HCT116 (cell line): Measurements from ENCODE around the gene KRTAP12-1. TPM values are rescaled to one million over a fixed set of nuclear protein-coding genes. Genes with fewer than 3 reads are reported as not detected.
"Not testable (repeated sequence)": the region's sequence is repeated elsewhere in the genome, so short reads cannot be mapped to it uniquely, and the experiment has no call there.

ENCODE experiments used
- ATAC-seq: fragments of 200-7000 bp; cut with Tn5 transposase; 2 replicates; pipeline ENCODE4 v1.9.1; 2020; ENCODE audit warnings: mild to moderate bottlenecking, moderate library complexity
- BruUV-seq: library from RNA; stranded (reverse); fragments of 400-500 nt; replicated peaks from 2 replicates; lab custom pipeline; 2021; lab: Mats Ljungman, UMichigan
- CTCF ChIA-PET: fragments of 300-600 bp; sonication (Branson Sonifier 250); formaldehyde crosslinking; loops from one replicate; lab custom pipeline; 2021; ENCODE audit warnings: antibody characterized with exemption; lab: Charles Lee
- POLR2A ChIA-PET: fragments of 300-600, 350-600 bp; sonication (Branson Sonifier 250); formaldehyde crosslinking; loops from one replicate; lab custom pipeline; 2021; ENCODE audit warnings: antibody characterized with exemption; lab: Charles Lee
- RAD21 ChIA-PET, 2 experiments: fragments of 300-600 bp; sonication (Branson Sonifier 250); formaldehyde crosslinking; loops; one replicate each; lab custom pipeline; 2023; ENCODE audit warnings: low total read pairs in 2 of 2; ENCODE audit not compliant: uncharacterized antibody in 2 of 2, unreplicated experiment in 2 of 2, low non-redundant PET in 1 of 2; lab: Charles Lee
- DNase-seq: peaks from one replicate; pipeline ENCODE4 v3.0.0-alpha.2; 2010; ENCODE audit warnings: low read depth, low spot score
- H2AFZ ChIP-seq: fragments of 200-600 bp; shearing (Covaris generic), sonication (generic); 2 replicates; pipeline ENCODE4 v1.6.1; 2017; ENCODE audit warnings: low read depth, mixed run types, mixed read lengths, antibody characterized with exemption, low read length; ENCODE audit not compliant: poor library complexity, severe bottlenecking
- H3K27ac ChIP-seq: 2 replicates; pipeline ENCODE4 v1.5.1; 2012; ENCODE audit warnings: low read depth, low read length
- H3K27me3 ChIP-seq: fragments of 200-600 bp; sonication (generic); 2 replicates; pipeline ENCODE4 v1.6.1; 2016; ENCODE audit warnings: mixed run types, low read length, mixed read lengths; ENCODE audit not compliant: insufficient read depth
- H3K36me3 ChIP-seq, 2 experiments: fragments of 200-500 bp in 1 of 2; fragments of 200-600 bp in 1 of 2; sonication (Bioruptor generic) in 1 of 2; sonication (generic) in 1 of 2; 2 replicates each; pipeline versions ENCODE4 v1.5.1 to v1.6.1; 2014 to 2016; ENCODE audit warnings: low read length in 2 of 2, inconsistent platforms in 1 of 2, mixed read lengths in 1 of 2, mixed run types in 1 of 2; ENCODE audit not compliant: insufficient read depth in 2 of 2, control insufficient read depth in 1 of 2
- H3K4me1 ChIP-seq, 2 experiments: fragments of 200-600 bp in 1 of 2; sonication (generic) in 1 of 2; 2 replicates each; pipeline versions ENCODE4 v1.5.1 to v1.6.1; 2012 to 2017; ENCODE audit warnings: low read length in 2 of 2, inconsistent platforms in 1 of 2, mild to moderate bottlenecking in 1 of 2, mixed read lengths in 1 of 2, mixed run types in 1 of 2, moderate library complexity in 1 of 2; ENCODE audit not compliant: insufficient read depth in 2 of 2, control insufficient read depth in 1 of 2
- H3K4me2 ChIP-seq: fragments of 200-600 bp; sonication (generic); 2 replicates; pipeline ENCODE4 v1.6.1; 2017; ENCODE audit warnings: mixed run types, low read length, mixed read lengths
- H3K4me3 ChIP-seq, 2 experiments: fragments of 200-600 bp in 1 of 2; sonication (generic) in 1 of 2; replicated peaks in 1 of 2; 2 replicates each; pipeline ENCODE4 v1.5.1; 2011 to 2016; ENCODE audit warnings: low read length in 2 of 2, control low read depth in 1 of 2, low read depth in 1 of 2, mild to moderate bottlenecking in 1 of 2, mixed read lengths in 1 of 2, mixed run types in 1 of 2
- H3K79me2 ChIP-seq: fragments of 200-600 bp; sonication (generic); 2 replicates; pipeline ENCODE4 v1.6.1; 2017; ENCODE audit warnings: mild to moderate bottlenecking, mixed run types, low read length, moderate library complexity, mixed read lengths; ENCODE audit not compliant: insufficient read depth
- H3K9ac ChIP-seq: fragments of 200-600 bp; sonication (generic); 2 replicates; pipeline ENCODE4 v1.6.1; 2016; ENCODE audit warnings: low read length, mixed read lengths
- H3K9me2 ChIP-seq: fragments of 200-600 bp; sonication (generic), shearing (Covaris generic); 2 replicates; pipeline ENCODE4 v1.6.1; 2017; ENCODE audit warnings: mixed run types, mild to moderate bottlenecking, moderate library complexity; ENCODE audit not compliant: insufficient read depth
- H3K9me3 ChIP-seq, 2 experiments: fragments of 200-500 bp in 1 of 2; fragments of 200-600 bp in 1 of 2; sonication (Bioruptor generic) in 1 of 2; sonication (generic) in 1 of 2; 2 replicates each; pipeline ENCODE4 v1.6.1; 2014 to 2017; ENCODE audit warnings: low read length in 2 of 2, mixed read lengths in 2 of 2, inconsistent platforms in 1 of 2, low read depth in 1 of 2, mild to moderate bottlenecking in 1 of 2, mixed run types in 1 of 2, moderate library complexity in 1 of 2; ENCODE audit not compliant: control insufficient read depth in 1 of 2, insufficient read depth in 1 of 2
- H4K20me1 ChIP-seq: fragments of 200-600 bp; sonication (generic), shearing (Covaris generic); 2 replicates; pipeline ENCODE4 v1.6.1; 2017; ENCODE audit warnings: mixed run types, mild to moderate bottlenecking, moderate library complexity; ENCODE audit not compliant: insufficient read depth
- ATF3 ChIP-seq: IDR thresholded peaks from 2 replicates; pipeline ENCODE4 v1.6.1; 2012
- EZH2 ChIP-seq: fragments of 200-600 bp; sonication (generic); IDR thresholded peaks from 2 replicates; pipeline ENCODE4 v1.6.1; 2017; ENCODE audit warnings: antibody characterized with exemption, mixed run types
- SIN3A ChIP-seq: IDR thresholded peaks from 2 replicates; pipeline ENCODE4 v1.6.1; 2012; ENCODE audit warnings: low read depth
- ZNF274 ChIP-seq: fragments of 200-500 bp; sonication (Bioruptor generic); IDR thresholded peaks from 2 replicates; pipeline ENCODE4 v1.6.1; 2014; ENCODE audit warnings: mild to moderate bottlenecking, low read depth, low read length, inconsistent platforms
- intact Hi-C: fragments of 100-400 bp; cut with micrococcal nuclease; formaldehyde crosslinking; loops from 2 replicates; pipeline ENCODE4 v1.10.0; 2022
- total RNA-seq: library from RNA; stranded (reverse); gene quantifications from one replicate; pipeline ENCODE4 v1.2.1, GENCODE V29; 2021; ENCODE audit not compliant: unreplicated experiment

Gene KRTAP12-1
- total RNA-seq, 1 experiment from 2014 or later, result not detected

- CTCF ChIA-PET, result no interaction called here
These were observed 4.2 kb upstream of the KRTAP12-1 start for GRCh38 chr21:44686000-44686781.

GRCh38 chr21:44685050-44685449, 3.1 kb upstream of the KRTAP12-1 start:
- RAD21 ChIA-PET, H3K9me2 ChIP-seq: not testable (repeated sequence)

More at GRCh38 chr21:44686000-44686781, 4.2 kb upstream of the KRTAP12-1 start:
- Histone ChIP-seq H3K79me2 (no peaks in the 10 kb centered on the region), H4K20me1 (no peaks in the 10 kb centered on the region), H3K4me2 (no peak overlapping the region), H3K27me3 (no peaks in the 10 kb centered on the region), H3K4me3 (no peak overlapping the region), H3K4me1 (no peaks in the 10 kb centered on the region), H2AFZ (no peak overlapping the region), H3K36me3 (no peaks in the 10 kb centered on the region), H3K9me3 (no peaks in the 10 kb centered on the region), H3K27ac (no peak overlapping the region), H3K9ac (no peak overlapping the region), H3K9me2 (no peaks in the 10 kb centered on the region)
- TF ChIP-seq EZH2 (no peak), ATF3 (no peak), SIN3A (no peak), ZNF274 (no peak)
- intact Hi-C loops, result no loop called here
- POLR2A ChIA-PET, result no interaction called here
- RAD21 ChIA-PET, result no interaction called here
- no peak for ATAC-seq
- BruUV-seq, result no TSS peak
- DNase-seq, result no peak

More at GRCh38 chr21:44685050-44685449, 3.1 kb upstream of the KRTAP12-1 start:
- H3K79me2 ChIP-seq, intact Hi-C loops, H3K4me1 ChIP-seq, DNase-seq, H2AFZ ChIP-seq, H3K4me3 ChIP-seq, POLR2A ChIA-PET, BruUV-seq, H3K4me2 ChIP-seq, H4K20me1 ChIP-seq, H3K9ac ChIP-seq, H3K27ac ChIP-seq, ATAC-seq, H3K27me3 ChIP-seq, H3K36me3 ChIP-seq, CTCF ChIA-PET, H3K9me3 ChIP-seq: not testable (repeated sequence)
